DND-41 (cell line): ENCODE data around the gene CDCA8.

ENCODE experiments used
- ATAC-seq: fragments of 200-7000 bp; cut with Tn5 transposase; 3 replicates; pipeline ENCODE4 v1.9.1; 2021; ENCODE audit warnings: low read depth; ENCODE audit not compliant: insufficient read depth
- DNase-seq: peaks from one replicate; pipeline ENCODE4 v3.0.0-alpha.2; 2020
- H2AFZ ChIP-seq: 2 replicates; pipeline ENCODE4 v1.6.0; 2012; ENCODE audit warnings: low read depth, low read length
- H3K27ac ChIP-seq: 2 replicates; pipeline ENCODE4 v1.5.1; 2012; ENCODE audit warnings: low read length, inconsistent platforms
- H3K27me3 ChIP-seq: fragments of 200-600 bp; sonication (generic); 2 replicates; pipeline ENCODE4 v1.6.0; 2012; ENCODE audit warnings: low read length, mild to moderate bottlenecking, inconsistent platforms; ENCODE audit not compliant: insufficient read depth, poor library complexity
- H3K36me3 ChIP-seq: 2 replicates; pipeline ENCODE4 v1.5.1; 2012; ENCODE audit warnings: low read length, inconsistent platforms; ENCODE audit not compliant: insufficient read depth
- H3K4me1 ChIP-seq: 2 replicates; pipeline ENCODE4 v1.5.1; 2012; ENCODE audit warnings: mild to moderate bottlenecking, low read length; ENCODE audit not compliant: insufficient read depth
- H3K4me2 ChIP-seq: 2 replicates; pipeline ENCODE4 v1.6.0; 2012; ENCODE audit warnings: mild to moderate bottlenecking, moderate library complexity, low read length, inconsistent platforms; ENCODE audit not compliant: insufficient read depth
- H3K4me3 ChIP-seq, 2 experiments: fragments of 200-600 bp in 1 of 2; shearing (Covaris generic) in 1 of 2; 2 replicates each; pipeline ENCODE4 v1.5.1; 2012 to 2016; ENCODE audit warnings: inconsistent platforms in 2 of 2, low read length in 2 of 2, mild to moderate bottlenecking in 2 of 2, low read depth in 1 of 2, moderate library complexity in 1 of 2
- H3K79me2 ChIP-seq: 2 replicates; pipeline ENCODE4 v1.6.0; 2012; ENCODE audit warnings: low read length, inconsistent platforms; ENCODE audit not compliant: insufficient read depth
- H3K9ac ChIP-seq: 2 replicates; pipeline ENCODE4 v1.6.0; 2012; ENCODE audit warnings: low read depth, mild to moderate bottlenecking, inconsistent platforms, low read length, moderate library complexity
- H3K9me3 ChIP-seq: 2 replicates; pipeline ENCODE4 v1.5.1; 2012; ENCODE audit warnings: low read length, moderate library complexity, mild to moderate bottlenecking, inconsistent platforms; ENCODE audit not compliant: insufficient read depth, severe bottlenecking
- H4K20me1 ChIP-seq: 2 replicates; pipeline ENCODE4 v1.6.0; 2012; ENCODE audit warnings: low read length; ENCODE audit not compliant: insufficient read depth
- CTCF ChIP-seq: IDR thresholded peaks from 2 replicates; pipeline ENCODE4 v1.5.1; 2012; ENCODE audit warnings: borderline replicate concordance, low read length, moderate library complexity, mild to moderate bottlenecking; ENCODE audit not compliant: poor library complexity, severe bottlenecking; ENCODE audit errors: extremely low read depth
- EZH2 ChIP-seq: IDR thresholded peaks from 3 replicates; pipeline ENCODE4 v1.6.1; 2012; ENCODE audit warnings: borderline replicate concordance, low read depth, mild to moderate bottlenecking, moderate library complexity, low read length, inconsistent platforms; ENCODE audit not compliant: severe bottlenecking

The CDCA8 gene

GRCh38 chr1:37752213-37752582, 59.9 kb downstream of the CDCA8 start:
- DNase-seq (no peak), ATAC-seq (no peak)
- TF ChIP-seq CTCF (no peak), EZH2 (no peak)
- Histone ChIP-seq H3K4me1 (no peaks in the 10 kb centered on the region), H3K9ac (no peak overlapping the region), H4K20me1 (no peaks in the 10 kb centered on the region; the same call in 1 of the 2 replicates), H3K27me3 (no peaks in the 10 kb centered on the region), H3K79me2 (no peaks in the 10 kb centered on the region), H3K4me2 (no peak overlapping the region), H3K36me3 (no peaks in the 10 kb centered on the region), H3K4me3 (no peak overlapping the region), H3K9me3 (no peaks in the 10 kb centered on the region), H2AFZ (no peak overlapping the region), H3K27ac (no peak overlapping the region)

- ATAC-seq: no peak
- Histone ChIP-seq H3K9ac (no peak overlapping the region), H3K27me3 (no peaks in the 10 kb centered on the region), H3K79me2 (no peaks in the 10 kb centered on the region), H3K4me3 (no peak overlapping the region), H3K4me1 (no peaks in the 10 kb centered on the region), H4K20me1 (no peaks in the 10 kb centered on the region; the same call in 1 of the 2 replicates), H3K9me3 (no peaks in the 10 kb centered on the region), H3K4me2 (no peak overlapping the region), H3K36me3 (no peaks in the 10 kb centered on the region), H3K27ac (no peak overlapping the region), H2AFZ (no peak overlapping the region)
- no peak for DNase-seq
- TF ChIP-seq CTCF (no peak), EZH2 (no peak)
These were observed 60.5 kb downstream of the CDCA8 start for GRCh38 chr1:37752583-37753471.

DNA sequence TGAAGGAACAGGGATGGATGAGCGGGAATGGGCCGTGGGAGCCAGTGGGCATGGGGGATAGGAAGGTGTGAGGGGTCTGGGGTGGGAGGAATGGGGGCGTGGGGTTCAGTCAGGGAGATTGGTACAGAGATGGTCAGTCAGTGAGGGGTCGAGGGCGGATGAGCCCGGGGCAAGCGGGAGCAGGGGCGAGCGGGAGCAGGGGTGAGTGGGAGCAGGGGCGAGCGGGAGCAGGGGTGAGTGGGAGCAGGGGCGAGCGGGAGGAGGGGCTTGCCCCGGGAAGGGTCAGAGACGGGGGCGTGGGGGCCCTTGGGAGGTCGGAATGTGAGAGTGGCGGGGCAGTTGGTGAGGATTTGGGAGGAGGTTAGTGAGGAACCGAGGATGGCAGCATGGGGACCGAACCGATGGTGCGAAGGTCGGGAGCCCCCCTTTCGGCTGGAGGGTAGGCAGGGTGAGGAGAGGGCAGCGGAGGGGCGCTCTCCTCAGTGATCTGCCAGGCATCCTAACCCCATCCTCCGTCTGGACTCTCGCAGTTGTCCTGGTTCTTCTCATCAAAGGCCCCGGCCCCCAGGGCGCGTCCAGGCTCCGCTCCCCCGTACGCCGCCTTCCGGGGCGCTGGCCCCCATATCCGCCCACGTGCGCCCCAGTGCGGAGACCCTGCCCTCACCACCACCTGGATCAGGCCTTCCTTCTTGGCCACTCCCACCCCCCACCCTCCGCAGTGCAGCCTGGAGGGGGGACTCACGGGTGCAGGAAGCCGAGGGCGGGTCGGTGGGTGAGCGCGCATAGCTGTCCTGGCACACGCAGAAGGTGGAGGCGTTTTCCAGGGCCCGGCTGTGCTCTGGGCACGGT, 61.4 kb downstream of the CDCA8 start:
- no peak overlapping the region for H3K27ac ChIP-seq
- no peaks in the 10 kb centered on the region for H3K9me3 ChIP-seq
- TF ChIP-seq EZH2 (no peak), CTCF (no peak)
- no peaks in the 10 kb centered on the region for H3K36me3 ChIP-seq
- H3K79me2 ChIP-seq: no peaks in the 10 kb centered on the region
- H2AFZ ChIP-seq: no peak overlapping the region
- peaks cover 2% of the 10 kb centered on the region for H3K27me3 ChIP-seq
- no peaks in the 10 kb centered on the region; the same call in 1 of the 2 replicates for H4K20me1 ChIP-seq
- no peak overlapping the region for H3K9ac ChIP-seq
- H3K4me2 ChIP-seq: no peak overlapping the region
- no peak overlapping the region for H3K4me3 ChIP-seq
- no peak for DNase-seq
- H3K4me1 ChIP-seq: no peaks in the 10 kb centered on the region
- ATAC-seq: no peak
